GM19467 (cell line): ENCODE measurements around the gene HEATR9.

Source experiments
- ATAC-seq: cut with Tn5 transposase; IDR thresholded peaks from one replicate; pipeline ENCODE4 v1.9.1; 2021; ENCODE audit warnings: mild to moderate bottlenecking, moderate library complexity; ENCODE audit not compliant: unreplicated experiment

Gene HEATR9

DNA sequence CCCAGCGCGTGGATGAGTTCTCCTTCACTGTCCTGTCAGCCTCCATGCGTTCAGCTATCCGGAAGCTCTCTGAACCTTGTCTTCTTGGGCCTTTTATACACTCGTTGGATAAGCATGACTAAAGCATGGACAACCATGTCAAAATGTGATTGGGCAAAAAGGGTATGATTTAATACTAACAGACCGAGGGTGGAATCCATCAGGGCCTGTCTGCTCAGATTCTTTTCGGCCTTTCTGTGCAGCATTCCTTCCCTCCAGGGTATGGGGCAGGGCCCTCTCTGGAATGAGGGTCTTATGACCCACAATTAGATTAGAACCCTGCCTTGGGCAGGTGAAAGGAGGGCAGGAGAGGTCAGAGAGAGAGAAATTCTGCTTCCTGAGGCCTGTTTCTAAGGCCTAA lies 25.5 kb upstream of the HEATR9 start:
- no peak for ATAC-seq

DNA sequence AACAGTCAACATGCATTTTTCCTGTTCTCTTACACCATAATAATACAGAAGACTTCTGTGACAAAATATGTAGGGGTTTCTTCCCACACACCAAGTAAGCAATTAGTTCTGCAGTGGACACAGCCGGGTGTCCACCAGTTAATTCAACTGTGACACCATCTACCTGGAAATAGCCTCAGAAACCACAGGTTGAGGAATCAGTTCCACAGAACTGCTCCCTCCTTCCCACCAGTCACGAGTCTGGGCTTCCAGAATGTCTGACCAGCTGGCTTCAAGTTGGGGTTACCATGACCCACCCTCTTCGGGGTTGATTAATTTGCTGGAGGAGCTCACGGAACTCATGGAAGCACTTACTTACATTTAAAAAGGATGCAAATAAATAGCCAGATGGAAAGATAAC lies 25.1 kb upstream of the HEATR9 start:
- ATAC-seq, result no peak

DNA sequence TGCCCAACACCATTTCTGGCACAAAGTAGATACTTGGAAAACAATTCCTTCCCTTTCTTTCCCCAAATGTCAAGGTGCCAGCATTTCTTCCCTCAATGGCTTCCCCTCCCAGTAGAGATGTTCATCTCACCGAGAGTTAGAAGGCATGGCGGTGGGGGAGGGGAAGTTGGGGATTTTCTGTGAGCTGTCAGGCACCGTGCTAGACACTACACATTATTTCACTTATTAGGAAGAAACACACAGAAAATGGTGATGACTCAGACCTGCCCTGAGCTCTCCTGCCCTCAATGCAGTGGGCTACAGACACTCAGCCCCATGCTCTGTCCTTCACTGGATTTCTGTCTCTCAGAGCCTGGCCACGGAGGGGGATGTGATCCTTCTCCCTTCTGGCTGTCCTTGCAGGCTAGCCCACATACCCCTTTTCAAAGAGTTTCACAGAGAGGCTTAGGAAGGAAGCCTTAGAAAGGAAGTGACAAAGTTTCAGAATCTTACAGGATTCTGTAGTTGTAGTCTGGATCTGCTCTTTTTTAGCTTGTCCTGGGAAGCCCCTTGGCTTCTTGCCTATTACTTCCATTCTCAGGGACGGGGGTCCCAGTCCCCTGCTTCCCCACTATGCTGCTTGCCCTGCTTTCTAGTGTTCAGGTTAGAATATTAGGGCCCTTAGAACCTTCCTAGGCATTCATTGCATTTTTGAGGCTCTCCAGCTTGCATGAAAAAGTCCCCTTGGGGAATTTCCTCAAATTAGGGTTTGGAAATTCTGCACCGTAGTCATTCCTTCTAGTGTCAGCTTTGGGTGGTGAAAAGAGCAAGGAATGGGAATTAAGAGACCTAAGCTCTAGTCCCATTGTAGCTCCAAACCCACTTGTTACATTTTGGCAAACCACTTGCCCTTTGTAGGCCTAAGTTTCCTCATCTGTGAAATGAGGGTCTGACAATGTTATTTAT lies 23.7 kb upstream of the HEATR9 start:
- no peak for ATAC-seq

DNA sequence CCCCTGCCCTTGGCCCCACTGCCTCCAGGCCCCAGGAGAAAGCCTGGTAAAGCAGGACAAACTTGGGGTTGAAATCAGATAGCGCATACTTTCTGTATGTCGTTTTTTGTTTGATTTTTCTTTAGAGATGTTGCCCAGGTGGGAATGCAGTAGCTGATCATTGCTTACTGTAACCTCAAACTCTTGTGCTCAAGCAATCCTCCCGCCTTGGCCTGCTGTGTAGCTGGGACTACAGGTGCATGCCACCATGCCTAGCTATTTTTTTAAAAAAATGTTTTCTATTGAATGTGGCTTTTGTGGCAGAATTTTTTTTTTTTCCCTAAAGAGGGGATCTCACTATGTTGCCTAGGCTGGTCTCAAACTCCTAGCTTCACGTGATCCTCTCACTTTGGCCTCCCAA lies 22.6 kb upstream of the HEATR9 start:
- no peak for ATAC-seq

DNA sequence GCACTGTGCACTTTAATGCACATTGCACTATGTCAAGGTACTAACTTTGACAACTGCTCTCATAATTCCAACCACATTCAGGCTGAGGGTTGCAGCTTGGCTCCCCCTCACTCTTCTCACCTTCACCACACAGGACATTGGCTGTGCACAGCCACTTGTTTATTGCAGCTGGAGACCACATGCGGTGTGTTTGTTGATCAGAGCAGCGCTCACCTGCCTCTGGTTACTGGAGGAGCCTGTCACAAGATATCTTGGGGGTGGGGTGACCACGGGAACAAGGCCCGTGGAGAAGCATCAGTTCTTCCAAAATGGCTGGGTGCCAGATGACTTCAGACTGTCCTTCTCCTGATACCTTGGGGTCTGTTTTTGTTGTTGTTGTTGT lies 22.1 kb upstream of the HEATR9 start:
- no peak for ATAC-seq

DNA sequence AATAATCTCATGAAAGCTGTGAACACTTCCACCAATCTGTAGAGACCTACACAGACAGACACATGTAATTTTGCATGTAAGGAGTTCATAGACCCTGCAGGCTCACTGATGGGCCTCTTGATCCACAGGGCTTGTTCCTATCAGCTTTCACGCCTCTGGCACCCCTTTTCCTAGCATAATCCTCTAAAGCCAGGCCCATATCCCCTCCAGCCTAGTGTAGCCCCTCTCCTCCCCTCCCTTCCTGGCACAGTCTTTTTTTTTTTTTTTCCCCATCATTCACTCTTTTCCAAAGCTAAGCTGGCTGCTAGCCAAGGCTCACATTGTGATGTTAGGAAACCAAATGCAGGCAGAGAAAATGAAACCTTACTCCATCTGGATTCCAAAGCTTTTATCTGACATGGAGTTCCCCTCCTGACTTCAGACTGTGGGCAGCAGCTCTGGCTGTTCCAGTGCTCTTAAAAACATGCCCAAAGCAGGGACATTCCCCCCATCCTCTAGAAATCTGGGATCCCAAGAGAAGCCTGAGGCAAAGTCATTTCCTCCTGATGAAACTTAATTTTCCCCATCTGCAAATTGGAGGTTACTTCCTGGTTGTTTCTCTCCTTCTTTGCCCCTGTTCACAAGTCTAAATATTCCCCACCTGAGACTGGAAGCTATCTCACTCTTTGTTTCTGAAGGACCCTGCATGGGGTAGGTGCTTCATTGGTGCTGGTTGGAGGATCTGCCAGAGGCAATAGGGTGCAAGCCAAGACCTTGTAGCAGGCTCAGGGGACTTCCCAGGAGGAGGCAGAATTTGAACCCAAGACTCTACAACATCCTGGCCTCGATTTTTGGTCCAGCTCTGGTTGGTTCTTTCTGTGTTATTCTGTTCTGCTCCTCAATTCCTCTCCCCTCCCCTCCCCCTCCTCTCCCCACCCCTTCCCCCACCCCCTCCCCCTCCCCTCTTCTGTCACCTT lies 21.4 kb upstream of the HEATR9 start:
- no peak for ATAC-seq

DNA sequence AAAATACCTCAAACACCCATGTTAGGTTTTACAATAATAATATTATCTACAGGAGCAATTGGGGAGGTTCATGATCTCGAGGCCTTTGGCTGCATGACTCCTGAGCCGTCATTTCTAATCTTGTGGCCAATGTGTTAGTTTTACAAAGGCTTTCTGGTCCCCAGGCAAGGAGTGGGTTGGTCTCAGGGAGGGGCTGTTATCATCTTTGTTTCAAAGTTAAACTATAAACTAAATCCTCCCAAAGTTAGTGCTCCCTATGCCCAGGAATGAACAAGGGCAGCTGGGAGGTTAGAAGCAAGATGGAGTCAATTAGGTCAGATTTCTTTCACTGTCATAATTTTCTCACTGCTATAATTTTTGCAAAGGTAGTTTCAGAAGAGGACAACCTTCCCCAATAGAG lies 20.6 kb upstream of the HEATR9 start:
- ATAC-seq, result no peak

DNA sequence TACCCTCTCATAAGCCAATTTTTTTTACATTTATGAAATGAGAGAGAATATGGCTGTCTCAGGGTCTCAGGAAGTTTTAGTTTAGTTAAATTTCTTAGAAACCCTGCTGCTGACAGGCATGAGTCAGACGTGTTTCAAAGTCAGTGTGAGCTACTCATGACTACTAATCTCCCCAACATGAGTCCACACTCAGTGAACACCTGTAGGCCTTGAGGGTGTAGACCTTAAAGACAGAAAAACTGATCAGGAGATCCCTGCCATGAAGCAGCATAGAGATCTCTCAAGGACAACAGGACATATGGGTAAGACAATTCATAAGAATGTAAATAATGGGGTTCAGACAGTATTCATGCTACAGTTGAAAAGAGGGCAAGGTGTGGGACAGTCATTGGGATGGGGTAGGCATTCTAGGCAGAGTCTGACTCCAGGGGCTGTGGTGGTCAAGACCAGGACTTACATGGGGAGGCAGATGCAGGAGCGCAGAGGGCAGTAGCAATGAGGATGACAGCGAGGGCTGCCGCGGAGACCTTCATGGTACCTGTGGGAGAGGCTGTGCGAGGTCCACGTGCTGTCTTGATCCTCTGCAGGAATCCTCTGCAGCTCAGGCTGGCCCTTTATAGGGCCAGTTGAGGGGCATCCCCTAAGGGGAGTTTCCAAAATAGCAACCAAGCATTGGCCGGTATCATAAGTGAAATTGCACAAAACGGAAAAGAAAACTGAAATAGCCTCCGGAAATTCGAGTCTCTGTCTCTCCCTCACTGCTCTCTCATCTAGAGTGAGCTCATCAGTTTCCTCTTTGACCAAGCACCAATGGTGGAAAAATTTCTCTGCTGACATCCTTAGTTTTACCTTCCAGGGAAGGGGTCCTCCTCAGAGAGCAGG lies 11.3 kb upstream of the HEATR9 start, which contains the start of gene CCL5:
Gene CCL5 (minus strand): TSS at position 588 of the 882 bp plus-strand sequence.
- peak; percentile 86 for ATAC-seq

DNA sequence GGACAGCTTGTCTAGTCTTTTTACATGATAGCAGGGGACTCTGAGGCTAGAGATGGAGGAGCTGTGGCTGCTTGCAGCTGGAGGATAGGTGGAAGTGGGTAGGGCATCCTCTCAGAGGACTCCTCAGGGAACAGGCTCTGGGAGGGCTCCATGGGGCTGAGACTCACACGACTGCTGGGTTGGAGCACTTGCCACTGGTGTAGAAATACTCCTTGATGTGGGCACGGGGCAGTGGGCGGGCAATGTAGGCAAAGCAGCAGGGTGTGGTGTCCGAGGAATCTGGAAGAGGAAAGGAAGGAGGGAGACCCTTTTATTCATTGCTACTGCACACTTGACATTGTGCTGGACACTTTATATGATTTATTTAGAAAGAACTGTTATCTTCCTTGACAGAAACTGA lies 9.7 kb upstream of the HEATR9 start:
- no peak for ATAC-seq

DNA sequence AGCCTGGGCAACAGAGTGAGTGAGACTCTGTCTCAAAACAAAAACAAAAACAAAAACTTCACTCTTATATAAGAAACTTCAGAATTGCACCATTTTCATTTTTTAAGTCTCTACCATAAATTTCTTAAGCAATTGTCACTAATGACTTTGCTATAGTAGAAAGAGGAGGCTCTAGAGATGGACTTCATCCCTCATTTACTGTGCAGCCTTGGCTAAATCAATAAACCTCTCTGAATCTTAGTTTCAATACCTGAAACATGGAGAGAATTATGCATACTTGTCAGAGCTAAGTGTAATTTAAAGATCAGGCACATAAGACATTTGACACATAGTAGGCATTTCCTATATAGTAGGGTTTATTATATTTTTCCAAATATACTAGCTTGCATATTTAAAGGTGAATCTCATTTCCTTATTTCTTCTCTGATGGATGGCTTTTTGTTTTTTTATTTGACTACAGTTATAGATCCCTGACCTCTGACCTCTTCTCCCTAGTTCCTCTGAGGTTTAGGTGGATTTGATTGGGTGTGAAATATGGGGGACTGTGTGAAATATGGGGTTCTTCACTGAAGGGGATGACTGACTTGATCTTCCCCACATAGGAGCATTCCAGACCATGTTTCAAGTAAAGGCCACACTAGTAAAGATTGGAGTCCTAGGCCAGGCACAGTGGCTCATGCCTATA lies 8.8 kb upstream of the HEATR9 start:
- ATAC-seq, result no peak

DNA sequence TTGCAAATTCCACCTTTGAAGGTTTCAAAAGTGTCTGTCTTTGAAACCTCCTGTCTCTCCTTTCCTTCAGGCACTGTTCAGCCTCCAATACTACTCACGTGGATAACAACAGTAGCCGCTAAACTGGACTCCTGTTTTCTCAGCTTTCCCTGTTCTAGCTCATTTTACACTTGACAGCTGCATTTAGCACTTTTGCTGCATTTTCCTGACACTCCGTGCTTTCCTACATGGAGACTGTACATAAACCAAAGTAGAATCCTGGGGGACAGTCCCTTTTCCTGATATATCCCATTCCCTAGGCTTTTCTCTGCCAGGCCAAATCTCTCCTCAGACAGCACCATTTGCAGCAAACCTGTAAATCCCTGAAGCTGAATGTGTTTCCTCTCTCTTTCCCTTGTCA lies 7.8 kb upstream of the HEATR9 start:
- no peak for ATAC-seq

DNA sequence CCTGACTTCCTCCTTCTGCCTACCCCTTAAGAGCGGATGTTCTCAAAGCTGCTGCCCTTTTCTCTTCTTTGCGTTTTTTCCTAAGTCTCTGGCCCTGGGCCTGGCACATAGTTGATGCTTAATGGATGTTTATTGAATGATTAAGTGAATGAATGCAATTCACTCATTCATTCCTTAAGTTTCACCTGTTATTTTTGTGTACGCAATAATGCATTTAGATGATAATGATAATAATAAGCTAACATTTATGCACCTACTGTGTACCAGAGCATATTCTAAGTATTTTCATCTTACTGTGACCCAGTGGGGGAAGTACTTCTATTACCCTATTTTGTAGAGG lies 7.1 kb upstream of the HEATR9 start:
- no peak for ATAC-seq

DNA sequence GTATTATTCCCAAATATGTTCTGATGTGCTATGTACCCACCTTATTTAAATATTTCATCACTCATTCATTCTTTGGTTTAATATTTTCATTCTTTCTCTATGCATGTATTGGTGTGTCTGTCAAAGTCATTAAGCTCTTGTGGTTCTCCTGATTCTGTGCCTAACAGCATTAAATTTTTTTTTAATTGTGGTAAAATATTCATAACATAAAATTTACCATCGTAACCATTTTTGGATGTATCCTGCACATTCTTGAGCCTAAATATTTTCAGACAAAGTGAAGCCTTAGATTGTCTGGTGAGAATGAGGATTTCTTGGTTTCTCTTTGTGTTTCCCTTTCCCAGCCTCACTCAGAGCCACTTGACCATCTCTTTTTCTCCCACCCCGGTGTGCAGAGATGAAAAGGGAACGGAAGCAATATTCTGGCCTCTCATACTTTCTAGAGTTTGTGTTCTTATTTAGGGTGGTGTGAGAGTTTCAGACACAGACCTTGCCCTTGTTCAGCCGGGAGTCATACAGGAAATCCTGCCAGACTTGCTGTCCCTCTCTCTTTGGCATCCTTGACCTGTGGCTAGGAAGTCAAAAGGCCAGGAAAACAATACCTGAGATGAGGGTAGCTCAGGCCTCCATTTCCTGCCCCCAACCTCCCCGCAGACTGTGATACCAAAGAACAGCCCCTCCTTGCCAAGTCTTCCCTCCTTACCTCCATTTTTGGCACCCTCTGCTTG lies 6.5 kb upstream of the HEATR9 start:
- ATAC-seq, result no peak

DNA sequence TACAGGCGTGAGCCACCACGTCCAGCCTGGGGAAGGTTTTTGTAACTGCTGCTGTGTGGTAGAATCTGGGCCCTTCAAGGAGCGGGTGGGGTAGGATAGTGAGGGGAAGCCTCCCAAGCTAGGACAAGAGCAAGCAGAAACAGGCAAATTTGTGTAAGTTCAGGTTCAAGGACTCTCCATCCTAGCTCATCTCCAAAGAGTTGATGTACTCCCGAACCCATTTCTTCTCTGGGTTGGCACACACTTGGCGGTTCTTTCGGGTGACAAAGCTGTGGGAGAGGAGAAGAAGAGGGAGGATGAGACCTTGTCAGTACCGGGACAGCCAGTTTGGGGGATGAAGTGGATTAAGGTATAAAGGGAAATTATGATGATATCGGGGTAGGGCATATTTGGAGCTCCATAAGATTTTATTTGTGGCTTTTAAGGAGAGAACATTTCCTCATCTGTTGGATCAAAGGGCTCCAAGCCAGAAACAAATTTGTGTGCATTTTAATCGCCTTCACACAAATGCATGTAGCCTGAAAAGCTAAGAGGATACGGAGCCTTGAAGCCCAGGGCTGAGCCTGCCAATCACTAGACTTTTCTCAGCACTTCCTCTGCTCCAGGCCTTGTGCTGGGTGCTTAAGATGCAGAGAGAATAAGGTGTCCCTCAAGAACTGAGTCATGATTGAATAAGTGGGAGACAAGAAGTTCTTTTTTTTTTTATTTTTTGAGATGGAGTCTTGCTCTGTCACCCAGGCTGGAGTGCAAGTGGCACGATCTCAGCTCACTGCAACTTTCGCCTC lies 3.7 kb upstream of the HEATR9 start:
- no peak for ATAC-seq

DNA sequence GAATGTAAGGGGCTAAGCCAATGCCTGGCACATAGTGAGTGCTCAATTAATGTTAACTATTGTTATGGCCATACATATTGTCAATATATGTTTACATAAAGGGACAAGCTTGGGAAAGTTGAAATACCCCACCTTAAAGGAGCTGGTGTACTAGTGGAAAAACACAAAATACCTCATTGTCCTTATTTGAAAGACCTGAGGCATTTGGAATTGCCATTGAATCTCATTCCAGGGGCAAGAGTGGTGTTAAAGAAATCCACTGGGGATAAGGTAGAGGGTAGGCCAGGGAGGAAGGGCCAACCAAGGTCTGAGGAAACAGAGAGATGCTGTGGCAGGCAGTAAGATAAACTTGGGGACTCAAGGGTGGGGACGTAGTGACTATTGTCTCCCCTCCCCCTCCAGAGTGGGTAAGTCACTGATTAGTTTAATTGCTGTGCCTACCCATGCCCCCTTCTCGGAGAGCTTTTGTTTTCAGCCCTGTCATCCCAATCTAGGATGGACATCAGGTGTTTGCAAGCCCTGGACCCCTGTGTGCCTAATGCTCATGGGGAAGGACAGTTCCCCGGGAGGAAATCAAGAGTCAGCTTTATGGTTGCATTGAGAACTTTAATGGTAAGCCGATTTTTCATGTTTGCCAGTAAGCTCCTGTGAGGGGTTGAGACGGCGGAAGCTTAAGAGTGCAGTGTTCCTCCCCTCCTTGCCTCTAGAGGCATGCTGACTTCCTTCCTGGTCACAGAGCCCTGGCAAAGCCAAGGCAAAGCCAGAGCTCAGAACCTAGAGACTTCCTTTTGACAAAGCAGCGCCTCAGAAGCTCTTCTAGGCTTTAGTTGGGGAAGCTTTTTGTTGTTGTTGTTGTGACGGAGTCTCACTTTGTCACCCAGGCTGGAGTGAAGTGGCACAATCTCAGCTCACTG lies 2.5 kb upstream of the HEATR9 start:
- ATAC-seq, result no peak

DNA sequence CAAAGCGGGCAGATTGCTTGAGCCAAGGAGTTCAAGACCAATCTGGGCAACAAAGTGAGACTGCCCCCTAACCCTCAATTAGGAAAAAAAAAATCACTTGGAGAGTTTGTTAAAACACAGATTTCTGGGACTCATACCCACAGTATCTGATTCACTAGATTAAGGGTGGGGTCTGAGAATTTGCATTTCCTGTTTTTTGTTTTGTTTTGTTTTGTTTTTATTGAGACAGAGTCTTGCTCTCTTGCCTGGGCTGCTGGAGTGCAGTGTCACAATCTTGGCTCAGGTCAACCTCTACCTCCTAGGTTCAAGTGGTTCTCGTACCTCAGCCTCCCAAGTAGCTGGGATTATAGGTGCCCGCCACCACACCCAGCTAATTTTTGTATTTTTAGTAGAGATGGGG lies 1.1 kb downstream of the HEATR9 start:
- ATAC-seq, result no peak

DNA sequence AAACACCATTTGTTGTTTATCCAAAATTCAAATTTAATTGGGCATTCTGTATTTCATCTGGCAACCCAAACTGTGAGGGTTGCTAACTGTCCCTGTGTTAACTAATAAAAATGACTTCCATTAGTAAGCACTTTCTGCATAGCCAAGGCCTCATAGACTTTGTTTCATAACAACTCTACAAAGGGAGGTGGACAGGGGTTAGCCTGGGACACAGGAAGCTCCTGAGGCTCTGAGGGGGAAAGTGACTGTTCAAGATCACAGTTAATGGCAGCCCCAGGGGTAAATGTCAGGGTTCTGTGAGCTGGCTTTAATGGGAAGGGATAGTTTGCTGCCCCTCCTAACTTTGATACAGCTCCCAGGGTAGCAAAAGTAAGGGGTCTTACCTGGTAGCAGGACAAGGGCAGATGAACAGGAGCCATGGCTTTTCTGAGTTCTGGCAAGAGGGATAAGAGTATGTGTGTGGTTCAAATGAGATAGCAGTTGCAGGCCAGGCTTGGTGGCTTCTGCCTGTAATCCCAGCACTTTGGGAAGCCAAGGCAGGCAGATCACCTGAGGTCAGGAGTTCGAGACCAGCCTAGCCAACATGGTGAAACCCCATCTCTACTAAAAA lies 2.2 kb downstream of the HEATR9 start:
- ATAC-seq, result no peak
